ENCODE measurements around the gene PARP16.
A peak's percentile ranks its signal among the peaks of the same experiment; 100 is the strongest.

The PARP16 gene

GRCh38 chr15:65309882-65310418, 23.3 kb upstream of the PARP16 start:
- TF ChIP-seq, protein P1, sequence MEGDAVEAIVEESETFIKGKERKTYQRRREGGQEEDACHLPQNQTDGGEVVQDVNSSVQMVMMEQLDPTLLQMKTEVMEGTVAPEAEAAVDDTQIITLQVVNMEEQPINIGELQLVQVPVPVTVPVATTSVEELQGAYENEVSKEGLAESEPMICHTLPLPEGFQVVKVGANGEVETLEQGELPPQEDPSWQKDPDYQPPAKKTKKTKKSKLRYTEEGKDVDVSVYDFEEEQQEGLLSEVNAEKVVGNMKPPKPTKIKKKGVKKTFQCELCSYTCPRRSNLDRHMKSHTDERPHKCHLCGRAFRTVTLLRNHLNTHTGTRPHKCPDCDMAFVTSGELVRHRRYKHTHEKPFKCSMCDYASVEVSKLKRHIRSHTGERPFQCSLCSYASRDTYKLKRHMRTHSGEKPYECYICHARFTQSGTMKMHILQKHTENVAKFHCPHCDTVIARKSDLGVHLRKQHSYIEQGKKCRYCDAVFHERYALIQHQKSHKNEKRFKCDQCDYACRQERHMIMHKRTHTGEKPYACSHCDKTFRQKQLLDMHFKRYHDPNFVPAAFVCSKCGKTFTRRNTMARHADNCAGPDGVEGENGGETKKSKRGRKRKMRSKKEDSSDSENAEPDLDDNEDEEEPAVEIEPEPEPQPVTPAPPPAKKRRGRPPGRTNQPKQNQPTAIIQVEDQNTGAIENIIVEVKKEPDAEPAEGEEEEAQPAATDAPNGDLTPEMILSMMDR (IDR thresholded peaks at IDR 0.05; ENCODE audit: low read depth, low read length) = no peak
- no peak overlapping the region for H3K4me3 ChIP-seq (ENCODE audit: low read depth, low read length)

DNA sequence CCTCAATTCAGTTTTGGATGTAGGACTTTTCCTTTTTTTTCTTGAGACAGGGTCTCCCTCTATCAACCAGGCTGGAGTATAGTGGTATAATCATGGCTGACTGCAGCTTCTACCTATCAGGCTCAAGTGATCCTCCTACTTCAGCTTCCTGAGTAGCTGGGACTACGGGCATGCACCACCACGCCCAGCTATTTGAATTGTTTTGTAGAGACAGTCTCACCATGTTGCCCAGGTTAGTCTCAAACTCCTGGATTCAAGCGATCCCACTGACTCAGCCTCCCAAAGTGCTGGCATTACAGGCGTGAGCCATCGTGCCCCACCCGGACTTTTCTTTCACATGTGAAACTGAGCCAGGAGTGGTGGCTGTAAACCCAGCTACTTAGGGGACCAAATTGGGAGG, 21.3 kb upstream of the PARP16 start:
- H3K4me3 ChIP-seq (ENCODE audit: low read depth, low read length) = no peak overlapping the region
- TF ChIP-seq, protein P1 (IDR thresholded peaks at IDR 0.05; ENCODE audit: low read depth, low read length) = no peak

DNA sequence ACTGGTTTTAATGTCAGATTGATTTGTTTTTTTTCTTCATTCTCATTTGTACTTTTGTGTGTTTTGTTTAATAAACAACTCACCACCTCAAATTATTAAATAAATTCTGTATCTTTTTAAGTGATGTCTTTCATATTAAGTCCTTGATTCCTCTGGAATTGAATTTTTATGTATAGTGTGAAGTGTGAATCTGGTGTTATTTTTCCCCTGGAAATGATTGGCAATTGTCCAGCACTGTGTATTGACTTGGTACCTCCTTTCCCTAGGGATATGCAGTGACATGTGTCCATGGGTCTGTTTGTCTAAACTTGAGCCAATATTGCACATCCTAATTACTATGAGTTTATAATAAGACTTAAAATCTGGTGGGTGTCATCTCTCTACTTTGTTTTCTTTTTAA, 19.9 kb upstream of the PARP16 start:
- H3K4me3 ChIP-seq (ENCODE audit: low read depth, low read length) = no peak overlapping the region
- TF ChIP-seq, protein P1 (IDR thresholded peaks at IDR 0.05; ENCODE audit: low read depth, low read length) = no peak

- TF ChIP-seq, protein P1 (IDR thresholded peaks at IDR 0.05; ENCODE audit: low read depth, low read length) = no peak
- H3K4me3 ChIP-seq (ENCODE audit: low read depth, low read length) = no peak overlapping the region
Measured at GRCh38 chr15:65305776-65306175, 19.1 kb upstream of the PARP16 start.

GRCh38 chr15:65305150-65305758, 18.6 kb upstream of the PARP16 start:
- TF ChIP-seq, protein P1 (IDR thresholded peaks at IDR 0.05; ENCODE audit: low read depth, low read length) = no peak
- no peak overlapping the region for H3K4me3 ChIP-seq (ENCODE audit: low read depth, low read length)

GRCh38 chr15:65304381-65305149, 17.9 kb upstream of the PARP16 start, which contains the start of gene RNU5B-1:
RNU5B-1 (plus strand) TSS chr15:65304677.
- H3K4me3 ChIP-seq (ENCODE audit: low read depth, low read length) = peak within 1 kb of the TSS; percentile 52
- TF ChIP-seq, protein P1 (IDR thresholded peaks at IDR 0.05; ENCODE audit: low read depth, low read length) = peak; percentile 86
